Ascending aorta (tissue), 2 donors: ENCODE results near the gene TMEM41A. TPM values are rescaled to one million over a fixed set of nuclear protein-coding genes. Genes with fewer than 3 reads are reported as not detected.

Experiments
- DNase-seq, 2 donors: peaks; one replicate each; pipeline ENCODE4 v3.0.0-alpha.2; 2019; ENCODE audit warnings: low spot score in 2 of 2
- H3K27ac ChIP-seq, 2 donors: fragments of 200-600 bp; sonication (generic); one replicate each; pipeline ENCODE4 v1.5.1; 2016 to 2017; ENCODE audit warnings: mild to moderate bottlenecking in 1 of 2
- H3K27me3 ChIP-seq: fragments of 200-600 bp; sonication (generic); one replicate; pipeline ENCODE4 v1.5.1; 2017
- H3K36me3 ChIP-seq, 2 donors: fragments of 200-600 bp; sonication (generic); one replicate each; pipeline ENCODE4 v1.5.1; 2016
- H3K4me1 ChIP-seq, 2 donors: fragments of 200-600 bp; sonication (generic); one replicate each; pipeline ENCODE4 v1.5.1; 2016 to 2017; ENCODE audit warnings: mild to moderate bottlenecking in 1 of 2
- H3K4me3 ChIP-seq, 2 donors: fragments of 200-600 bp; sonication (generic); one replicate each; pipeline ENCODE4 v1.5.1; 2016 to 2017; ENCODE audit warnings: mild to moderate bottlenecking in 1 of 2
- H3K9me3 ChIP-seq, 2 donors: fragments of 200-600 bp; sonication (generic); one replicate each; pipeline ENCODE4 v1.5.1; 2016
- intact Hi-C: fragments of 100-400 bp; cut with DNase I; formaldehyde crosslinking; loops from one replicate; pipeline ENCODE4 v1.15.1; 2023
- total RNA-seq: library from RNA; depleted of rRNA; stranded (reverse); fragments of >200 nt; gene quantifications from one replicate; pipeline ENCODE4 v1.1.0, GENCODE V29; 2016
- TF ChIP-seq, protein P1 (sequence below), 3 experiments: fragments of 200-600 bp in 2 of 3; fragments of 450-650 bp in 1 of 3; sonication (generic) in 2 of 3; IDR thresholded peaks; one replicate each; pipeline ENCODE4 v1.5.1; 2016 to 2019; ENCODE audit warnings: antibody characterized with exemption in 3 of 3, mild to moderate bottlenecking in 1 of 3, moderate library complexity in 1 of 3

The TMEM41A gene
- total RNA-seq, 1 donor from 2014 or later, result 24.2 TPM

DNA sequence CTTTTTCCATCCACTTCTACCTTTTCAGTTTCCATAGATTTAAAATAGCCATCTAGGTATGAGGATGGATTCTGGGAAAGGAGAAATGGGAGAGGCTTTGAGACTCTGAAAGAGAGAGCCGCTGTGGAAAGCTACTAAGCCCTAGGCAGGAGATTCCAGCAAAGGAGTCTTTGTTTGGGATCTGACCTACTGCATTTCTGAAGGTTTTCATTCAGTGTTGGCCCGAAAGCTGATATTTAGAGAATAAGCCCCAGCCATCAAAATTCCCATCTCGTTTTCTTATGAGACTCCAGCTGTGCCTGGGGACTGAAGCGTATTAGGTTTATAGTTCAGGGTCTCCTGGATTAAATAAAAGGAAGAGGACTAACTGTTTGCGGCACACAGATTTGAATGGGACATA, 34.1 kb upstream of the TMEM41A start:
- DNase-seq, result no peak
- Histone ChIP-seq H3K4me3 (no peak overlapping the region), H3K27me3 (no peaks in the 10 kb centered on the region), H3K9me3 (no peaks in the 10 kb centered on the region), H3K4me1 (no peaks in the 10 kb centered on the region), H3K27ac (no peak overlapping the region), H3K36me3 (no peaks in the 10 kb centered on the region)
- TF ChIP-seq, protein P1, sequence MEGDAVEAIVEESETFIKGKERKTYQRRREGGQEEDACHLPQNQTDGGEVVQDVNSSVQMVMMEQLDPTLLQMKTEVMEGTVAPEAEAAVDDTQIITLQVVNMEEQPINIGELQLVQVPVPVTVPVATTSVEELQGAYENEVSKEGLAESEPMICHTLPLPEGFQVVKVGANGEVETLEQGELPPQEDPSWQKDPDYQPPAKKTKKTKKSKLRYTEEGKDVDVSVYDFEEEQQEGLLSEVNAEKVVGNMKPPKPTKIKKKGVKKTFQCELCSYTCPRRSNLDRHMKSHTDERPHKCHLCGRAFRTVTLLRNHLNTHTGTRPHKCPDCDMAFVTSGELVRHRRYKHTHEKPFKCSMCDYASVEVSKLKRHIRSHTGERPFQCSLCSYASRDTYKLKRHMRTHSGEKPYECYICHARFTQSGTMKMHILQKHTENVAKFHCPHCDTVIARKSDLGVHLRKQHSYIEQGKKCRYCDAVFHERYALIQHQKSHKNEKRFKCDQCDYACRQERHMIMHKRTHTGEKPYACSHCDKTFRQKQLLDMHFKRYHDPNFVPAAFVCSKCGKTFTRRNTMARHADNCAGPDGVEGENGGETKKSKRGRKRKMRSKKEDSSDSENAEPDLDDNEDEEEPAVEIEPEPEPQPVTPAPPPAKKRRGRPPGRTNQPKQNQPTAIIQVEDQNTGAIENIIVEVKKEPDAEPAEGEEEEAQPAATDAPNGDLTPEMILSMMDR (IDR thresholded peaks at IDR 0.05), result no peak
- intact Hi-C loops, result no loop called here

DNA sequence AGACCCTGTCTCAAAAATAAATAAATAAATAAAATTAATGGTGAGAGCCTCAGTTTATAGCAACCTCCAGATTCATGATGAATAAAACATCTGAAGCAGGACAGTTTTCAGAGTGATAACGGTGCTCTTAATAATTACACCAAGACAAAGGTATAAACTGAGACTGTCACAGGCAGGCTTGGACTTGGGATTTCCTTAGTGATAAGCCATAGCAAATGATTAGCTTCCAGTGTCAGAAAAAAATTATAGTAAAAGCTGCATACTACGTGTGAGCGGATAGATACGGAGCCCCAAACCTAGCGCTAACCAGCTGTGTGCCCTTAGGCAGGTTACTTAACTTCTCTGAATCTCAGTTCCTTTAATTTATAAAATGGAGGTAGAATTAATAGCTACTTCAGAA, 32.0 kb upstream of the TMEM41A start:
- no peaks in the 10 kb centered on the region for H3K36me3 ChIP-seq
- H3K4me1 ChIP-seq, result no peaks in the 10 kb centered on the region
- no peak overlapping the region for H3K27ac ChIP-seq
- H3K4me3 ChIP-seq, result no peak overlapping the region
- TF ChIP-seq, protein P1 (IDR thresholded peaks at IDR 0.05), result no peak
- no peaks in the 10 kb centered on the region for H3K27me3 ChIP-seq
- H3K9me3 ChIP-seq, result no peaks in the 10 kb centered on the region
- DNase-seq, result no peak
- intact Hi-C loops, result no loop called here

DNA sequence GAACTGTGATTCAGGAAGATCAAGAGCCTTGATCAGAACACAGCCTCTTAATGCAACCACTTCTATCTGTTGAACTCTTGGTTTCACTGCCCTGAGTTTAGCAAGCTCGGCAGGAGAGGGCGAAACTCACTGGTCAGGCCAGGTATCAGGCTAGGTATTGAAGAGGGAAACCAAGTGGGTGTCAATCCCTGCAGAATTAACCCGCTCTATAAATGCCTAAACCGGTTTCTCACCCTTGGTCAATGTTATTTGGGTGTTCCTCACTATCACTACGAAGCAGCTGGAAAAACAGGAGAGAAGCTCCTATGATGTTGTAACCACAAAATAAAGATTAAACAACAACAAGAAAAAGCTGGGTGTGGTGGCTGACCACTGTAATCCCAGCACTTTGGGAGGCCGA, 29.7 kb upstream of the TMEM41A start:
- H3K36me3 ChIP-seq, result no peaks in the 10 kb centered on the region
- H3K4me3 ChIP-seq, result no peak overlapping the region
- H3K27me3 ChIP-seq, result no peaks in the 10 kb centered on the region
- H3K9me3 ChIP-seq, result no peaks in the 10 kb centered on the region
- H3K27ac ChIP-seq, result no peak overlapping the region
- H3K4me1 ChIP-seq, result no peaks in the 10 kb centered on the region
- intact Hi-C loops, result no loop called here
- no peak for DNase-seq
- TF ChIP-seq, protein P1 (IDR thresholded peaks at IDR 0.05), result no peak

DNA sequence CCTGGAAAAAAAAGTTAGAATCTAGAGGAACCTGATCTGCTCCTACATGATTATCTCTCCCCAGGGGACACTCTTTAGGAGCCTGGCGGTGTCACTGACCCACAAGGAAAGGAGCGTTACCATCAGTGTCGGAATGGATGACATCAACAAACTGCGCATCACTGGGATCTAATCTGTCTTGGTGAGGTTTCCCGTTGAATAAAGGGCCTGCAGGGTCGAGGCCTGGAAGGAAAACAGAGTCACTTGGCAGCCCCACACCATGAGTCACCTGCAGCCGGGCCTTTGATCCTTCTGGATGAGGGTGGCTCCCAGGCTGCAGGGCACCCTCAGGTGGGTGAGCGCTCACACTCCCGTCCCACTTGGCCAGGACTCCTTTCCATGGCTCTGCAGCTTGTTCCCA, 28.5 kb upstream of the TMEM41A start:
- TF ChIP-seq, protein P1 (IDR thresholded peaks at IDR 0.05), result no peak
- Histone ChIP-seq H3K9me3 (no peaks in the 10 kb centered on the region), H3K4me1 (no peaks in the 10 kb centered on the region), H3K27me3 (no peaks in the 10 kb centered on the region), H3K27ac (no peak overlapping the region), H3K4me3 (no peak overlapping the region), H3K36me3 (no peaks in the 10 kb centered on the region)
- intact Hi-C loops, result no loop called here
- no peak for DNase-seq

DNA sequence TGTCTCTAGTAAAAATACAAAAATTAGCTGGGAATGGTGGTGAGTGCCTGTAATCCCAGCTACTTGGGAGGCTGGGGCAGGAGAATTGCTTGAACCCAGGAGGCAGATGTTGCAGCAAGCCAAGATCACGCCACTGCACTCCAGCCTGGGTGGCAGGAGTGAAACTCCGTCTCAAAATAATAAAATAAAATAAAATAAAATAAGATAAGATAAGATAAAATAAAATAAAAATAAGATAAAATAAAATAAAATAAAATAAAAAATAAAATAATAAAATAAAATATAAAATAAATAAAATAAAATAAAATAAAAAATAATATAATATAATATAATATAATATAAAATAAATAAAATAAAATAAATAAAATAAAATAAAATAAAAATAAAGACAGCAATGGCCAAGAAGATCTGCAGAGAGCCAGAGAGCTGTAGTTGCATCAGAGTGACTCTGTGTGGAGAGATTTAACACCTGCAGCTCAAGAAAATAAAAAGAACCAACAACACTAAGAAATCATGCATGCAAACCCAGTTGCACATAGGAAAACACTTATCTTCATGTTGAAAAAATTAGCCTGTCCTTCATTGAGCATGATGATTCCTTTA, 27.6 kb upstream of the TMEM41A start:
- intact Hi-C loops, result no loop called here
- Histone ChIP-seq H3K9me3 (no peaks in the 10 kb centered on the region), H3K4me1 (no peaks in the 10 kb centered on the region), H3K36me3 (no peaks in the 10 kb centered on the region), H3K4me3 (no peak overlapping the region), H3K27me3 (no peaks in the 10 kb centered on the region), H3K27ac (no peak overlapping the region)
- TF ChIP-seq, protein P1 (IDR thresholded peaks at IDR 0.05), result no peak
- no peak for DNase-seq
